Activated T-cell treated with anti-CD3 and anti-CD28 coated beads, Interleukin-2, amount 50 U/mL, for 1 hour (primary cell): ENCODE results near the gene KSR2.

Source experiments
- DNase-seq: peaks from one replicate; pipeline ENCODE4 v3.0.0-alpha.2; 2020

The KSR2 gene

DNA sequence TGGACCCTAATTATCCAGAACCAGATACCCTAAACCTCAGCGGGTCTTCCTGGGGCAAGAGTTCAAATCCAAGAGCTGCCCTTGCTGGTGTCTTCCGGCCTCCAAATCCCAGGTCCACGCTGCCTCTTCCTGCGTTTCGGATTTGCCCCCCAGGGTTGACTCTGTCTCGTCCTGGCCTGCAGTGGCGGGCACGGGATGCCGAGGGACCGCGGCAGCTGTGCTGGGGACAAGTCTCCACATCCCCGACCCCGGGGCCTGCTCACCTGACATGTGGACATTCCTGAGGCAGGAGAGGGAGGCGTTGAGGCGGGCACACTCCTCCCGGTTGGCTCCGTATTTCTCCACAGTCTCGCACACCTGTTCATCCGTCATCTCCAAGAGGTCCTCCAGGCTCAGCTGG, 113.6 kb downstream of the KSR2 start:
- DNase-seq = no peak

DNA sequence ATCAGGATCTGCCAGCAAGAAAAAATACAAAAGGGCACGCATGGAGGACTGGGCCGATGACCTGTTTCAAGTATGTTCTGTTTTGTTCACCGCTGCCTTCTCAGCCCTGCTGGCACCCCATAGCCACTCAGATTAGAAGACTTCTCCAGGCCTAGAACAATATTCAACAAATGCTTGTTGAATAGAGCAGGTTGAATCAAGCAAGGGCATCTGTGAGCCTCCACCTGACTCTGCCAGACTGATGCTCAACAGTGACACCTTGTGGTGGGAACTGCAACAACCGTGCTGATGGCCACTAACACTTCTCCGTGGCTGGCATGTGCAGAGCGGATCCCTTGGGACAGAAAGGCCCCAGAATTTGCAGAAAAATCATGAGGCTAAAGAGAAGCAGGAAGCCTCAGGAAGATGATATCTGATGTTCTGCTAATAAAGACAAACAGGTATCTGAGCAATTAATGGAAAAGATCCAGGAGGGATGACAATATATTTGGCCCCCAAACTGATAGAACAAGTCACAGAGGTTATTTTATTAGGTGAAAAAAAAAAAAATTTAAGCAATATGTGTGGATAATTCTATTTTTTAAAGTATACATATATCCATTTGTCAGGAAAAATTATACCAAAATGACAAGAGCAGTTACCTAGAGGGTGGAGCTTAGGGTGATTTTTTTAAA, 114.3 kb downstream of the KSR2 start:
- peak; percentile 23 for DNase-seq

DNA sequence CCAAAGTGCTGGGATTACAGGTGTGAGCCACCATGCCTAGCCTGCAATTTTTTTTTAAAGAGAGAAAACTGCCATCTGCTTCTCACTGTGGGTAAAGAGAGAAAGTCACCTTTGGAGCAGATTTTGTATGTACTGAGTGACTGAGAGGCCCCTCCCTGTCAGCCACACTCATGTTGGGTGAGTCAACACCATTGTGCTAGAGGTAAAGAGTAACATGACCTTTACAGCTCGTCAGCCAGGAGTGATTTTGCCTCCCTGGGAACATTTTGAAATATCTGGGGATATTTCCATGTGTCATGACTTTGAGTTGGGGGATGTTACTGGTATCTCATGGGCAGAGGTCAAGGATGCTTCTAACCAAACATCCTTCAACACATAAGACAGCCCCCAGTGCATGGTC, 115.2 kb downstream of the KSR2 start:
- DNase-seq = no peak

DNA sequence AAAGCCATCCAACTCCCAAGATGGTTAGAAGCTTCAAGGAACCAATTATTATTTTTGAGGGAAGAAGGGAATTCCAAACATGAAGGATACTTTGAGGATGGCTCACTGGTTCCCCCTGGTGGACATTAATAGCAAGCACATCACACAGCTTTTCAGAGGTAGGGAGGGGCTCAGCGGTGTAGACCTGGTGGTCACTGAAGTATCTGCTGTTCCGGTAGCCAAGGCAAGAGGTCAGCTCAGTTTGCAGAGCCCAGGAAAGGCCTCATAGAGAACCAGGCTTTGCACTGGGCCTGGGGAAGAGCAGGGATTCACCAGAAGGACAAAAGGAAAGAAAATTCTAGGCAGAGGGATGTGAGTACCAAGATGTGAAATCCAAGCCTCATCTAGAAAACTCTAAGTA, 118.7 kb downstream of the KSR2 start:
- DNase-seq = no peak

DNA sequence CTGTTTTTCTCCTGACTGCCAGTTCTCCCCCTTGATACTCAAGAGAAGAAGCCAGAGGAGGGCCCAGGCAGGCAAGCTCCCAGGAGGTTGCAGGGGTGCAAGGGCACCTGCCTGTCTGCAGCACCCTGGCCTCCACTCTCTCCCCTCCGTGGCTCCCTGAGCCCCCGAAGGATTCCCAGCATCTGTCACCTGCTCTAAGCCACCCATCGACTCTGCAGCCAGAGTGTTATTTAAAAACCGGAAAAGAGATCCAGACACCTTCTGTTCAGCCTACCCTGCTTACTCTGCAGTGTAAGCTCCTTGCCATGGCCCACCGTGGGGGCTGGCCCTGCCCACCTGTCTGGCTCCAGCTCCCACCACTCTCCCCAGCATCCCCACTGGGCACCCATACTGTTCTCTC, 121.4 kb downstream of the KSR2 start:
- no peak for DNase-seq

DNA sequence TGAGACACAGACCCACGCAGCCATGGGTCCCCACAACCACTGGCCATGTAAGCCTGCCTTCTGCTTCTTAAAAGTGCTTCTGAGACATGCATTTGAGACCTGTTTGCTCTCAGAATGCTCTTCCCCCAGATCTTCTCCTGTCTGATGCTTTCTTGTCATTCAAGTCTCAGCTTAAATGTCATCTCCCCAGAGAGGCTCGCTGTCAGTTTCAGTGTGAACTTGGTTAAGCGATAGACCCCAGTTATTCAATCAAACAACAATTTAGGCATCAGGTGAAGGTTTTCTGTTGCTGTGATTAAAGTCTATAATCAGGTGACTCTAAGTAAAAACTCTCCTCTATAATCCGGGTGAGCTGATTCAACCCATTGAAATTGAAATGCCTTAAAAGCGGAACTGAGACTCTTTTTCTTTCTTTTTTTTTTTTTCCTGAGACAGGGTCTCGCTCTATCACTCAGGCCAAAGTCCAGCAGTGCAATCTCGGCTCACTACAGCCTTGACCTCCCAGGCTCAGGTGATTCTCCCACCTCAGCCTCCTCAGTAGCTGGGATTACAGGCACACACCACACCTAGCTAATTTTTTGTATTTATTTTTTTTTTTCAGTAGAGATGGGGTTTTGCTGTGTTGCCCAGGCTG, 123.4 kb downstream of the KSR2 start:
- no peak for DNase-seq

DNA sequence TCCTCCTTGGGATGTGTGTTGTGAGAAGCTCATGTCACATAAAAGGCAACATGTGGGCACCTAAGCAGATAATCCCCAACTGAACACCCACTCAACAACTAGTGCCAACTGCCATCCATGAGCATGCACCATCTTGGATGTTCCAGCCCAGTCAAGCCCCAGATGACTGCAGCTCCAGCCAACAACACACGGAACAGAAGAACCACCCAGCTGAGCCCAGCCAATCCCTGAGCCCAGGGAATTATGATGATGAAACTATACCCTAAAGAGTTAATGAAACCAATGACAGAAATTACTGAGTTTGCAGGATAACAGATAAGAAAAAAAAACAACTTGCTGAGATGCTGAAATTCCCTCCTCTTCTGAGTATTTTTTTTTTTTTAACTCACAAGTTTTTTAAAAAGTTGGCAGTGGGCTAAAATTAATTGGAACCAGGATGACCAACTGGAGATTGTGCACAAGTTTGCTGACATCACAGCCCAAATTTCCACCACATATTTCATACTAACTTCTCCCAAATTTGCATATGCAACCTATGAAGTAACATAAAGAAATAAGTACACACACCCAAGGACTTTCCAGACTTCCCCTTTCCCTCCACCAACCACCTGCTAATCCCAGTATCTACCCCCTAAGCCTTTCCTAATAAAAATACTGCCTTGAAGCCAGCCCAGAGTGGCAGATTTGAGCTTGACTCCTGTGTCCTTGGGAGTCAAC, 124.5 kb downstream of the KSR2 start:
- no peak for DNase-seq

DNA sequence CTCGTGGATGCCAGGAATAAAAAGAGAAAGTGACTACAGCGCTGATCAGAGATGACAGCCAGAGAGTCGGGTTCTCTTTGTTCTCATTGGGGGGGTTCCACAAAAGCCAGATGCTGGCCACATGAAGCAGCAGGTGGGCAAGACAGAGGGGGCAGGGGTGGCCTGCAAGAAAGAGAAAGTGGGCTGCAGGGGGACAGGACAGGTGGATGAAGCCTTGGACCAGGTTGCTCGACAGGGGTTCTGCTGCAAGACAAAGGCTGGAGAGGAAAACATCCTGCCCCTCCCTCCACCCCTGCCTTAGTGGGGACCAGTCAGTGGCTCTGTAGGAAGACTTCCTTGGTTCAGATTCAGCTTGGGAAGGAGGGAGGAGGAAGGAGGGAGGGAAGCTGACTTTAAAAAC, 126.2 kb downstream of the KSR2 start:
- no peak for DNase-seq

DNA sequence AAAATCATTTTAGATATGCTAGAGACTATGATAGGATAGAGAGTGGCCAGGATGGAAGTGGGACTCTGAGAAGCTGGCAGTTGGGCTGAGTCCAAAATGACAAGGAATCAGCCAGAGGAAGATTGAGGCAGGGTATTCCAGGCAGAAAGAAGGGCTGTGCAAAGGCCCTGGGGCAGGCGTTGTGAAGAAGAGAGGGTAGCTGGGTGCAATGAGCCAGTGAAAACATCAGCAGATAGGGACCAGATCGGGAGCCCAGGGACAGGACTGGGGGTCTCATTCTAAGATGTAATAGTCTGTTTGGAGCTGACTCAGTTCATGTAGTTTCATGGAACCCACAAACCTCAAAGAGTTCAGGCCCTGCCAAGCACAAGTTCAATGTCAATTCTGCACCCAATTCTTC, 126.6 kb downstream of the KSR2 start:
- DNase-seq = no peak

DNA sequence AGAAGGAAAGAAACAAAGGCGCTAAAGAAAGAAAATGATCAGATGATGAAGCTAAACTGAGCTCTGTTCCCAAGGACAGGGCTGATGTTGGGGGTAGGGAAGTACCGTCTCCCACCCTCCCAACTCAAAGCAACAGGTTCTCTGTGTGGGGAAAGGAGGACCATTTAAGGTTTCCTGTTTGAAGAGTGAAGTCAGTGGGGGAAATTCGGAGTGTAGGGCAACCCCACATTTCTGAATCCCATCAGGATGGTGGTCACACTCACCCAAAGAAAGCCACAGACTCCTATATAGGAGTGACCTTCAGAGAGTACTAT, 131.1 kb downstream of the KSR2 start:
- no peak for DNase-seq

DNA sequence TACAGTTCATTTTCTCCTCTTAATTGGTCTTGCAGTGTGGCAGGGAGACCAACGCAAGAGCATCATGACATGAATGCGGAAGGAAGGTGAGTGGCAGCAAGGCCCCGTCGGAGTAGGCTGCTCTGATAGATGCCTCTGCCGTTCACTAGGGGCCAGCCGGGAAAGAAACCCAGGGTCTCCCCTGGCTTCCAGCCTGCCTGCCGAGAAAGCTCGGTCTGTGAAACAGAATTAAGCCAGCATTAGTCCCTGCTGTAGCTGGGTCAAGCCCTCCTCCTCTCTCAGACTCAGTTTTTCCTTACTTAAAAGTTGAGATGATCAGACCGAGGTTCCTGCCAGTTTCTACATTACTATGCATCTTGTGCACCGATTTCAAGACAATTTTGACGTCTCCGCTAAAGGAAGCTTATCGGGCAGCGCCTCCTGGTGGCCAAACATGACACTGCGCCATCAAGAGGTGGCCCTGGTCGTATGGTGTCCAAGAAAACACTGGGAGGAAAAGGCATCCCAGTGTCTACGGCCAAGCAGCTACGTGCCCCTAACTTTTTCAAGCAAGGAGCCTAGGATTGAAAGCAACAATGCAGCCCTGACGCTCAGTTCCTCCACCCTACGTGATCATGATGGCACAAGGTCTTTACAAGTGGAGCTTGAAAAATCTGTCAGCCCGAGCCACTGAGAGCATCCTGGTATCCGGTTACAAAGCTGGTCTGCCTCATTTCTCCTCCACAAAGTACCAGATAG, 131.6 kb downstream of the KSR2 start:
- peak; percentile 73 for DNase-seq

DNA sequence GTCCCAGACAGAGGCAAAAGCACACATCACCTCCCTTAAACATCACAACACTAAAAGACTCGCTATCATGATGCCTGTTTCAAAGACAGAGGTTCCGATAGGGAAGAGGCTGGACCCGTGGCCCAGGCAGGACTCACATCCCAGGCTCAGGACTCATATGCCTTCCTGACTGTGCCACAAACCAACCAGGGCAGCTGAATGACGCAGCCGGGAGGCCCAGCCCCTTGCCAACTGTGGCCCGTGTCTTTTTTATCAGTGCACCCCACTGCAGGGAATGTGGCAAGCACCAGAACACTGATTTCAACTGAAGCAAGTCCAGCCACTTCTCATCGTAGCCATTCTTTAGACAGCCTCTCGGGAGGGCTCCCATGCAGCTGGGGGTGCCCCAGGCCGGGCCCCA, 132.3 kb downstream of the KSR2 start:
- no peak for DNase-seq

DNA sequence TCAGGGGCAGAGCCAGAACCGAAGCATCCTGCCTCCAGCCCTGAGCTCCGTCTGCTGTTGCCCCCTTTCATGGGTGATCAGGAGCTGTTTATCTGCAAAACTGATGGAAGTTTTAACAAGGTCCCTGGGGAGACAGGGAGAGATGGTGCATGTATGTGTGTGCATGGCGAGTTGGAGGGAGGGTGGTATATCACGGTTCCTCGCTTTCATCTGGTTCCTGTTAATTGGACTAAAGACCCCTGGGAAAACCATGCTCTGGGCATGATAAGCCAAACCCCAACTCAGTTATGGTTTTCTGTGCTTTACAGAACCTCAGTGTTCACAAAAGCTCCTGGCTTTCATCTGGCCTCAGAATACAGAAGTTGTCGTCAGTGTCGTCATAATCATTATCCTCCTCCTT, 133.6 kb downstream of the KSR2 start:
- no peak for DNase-seq

DNA sequence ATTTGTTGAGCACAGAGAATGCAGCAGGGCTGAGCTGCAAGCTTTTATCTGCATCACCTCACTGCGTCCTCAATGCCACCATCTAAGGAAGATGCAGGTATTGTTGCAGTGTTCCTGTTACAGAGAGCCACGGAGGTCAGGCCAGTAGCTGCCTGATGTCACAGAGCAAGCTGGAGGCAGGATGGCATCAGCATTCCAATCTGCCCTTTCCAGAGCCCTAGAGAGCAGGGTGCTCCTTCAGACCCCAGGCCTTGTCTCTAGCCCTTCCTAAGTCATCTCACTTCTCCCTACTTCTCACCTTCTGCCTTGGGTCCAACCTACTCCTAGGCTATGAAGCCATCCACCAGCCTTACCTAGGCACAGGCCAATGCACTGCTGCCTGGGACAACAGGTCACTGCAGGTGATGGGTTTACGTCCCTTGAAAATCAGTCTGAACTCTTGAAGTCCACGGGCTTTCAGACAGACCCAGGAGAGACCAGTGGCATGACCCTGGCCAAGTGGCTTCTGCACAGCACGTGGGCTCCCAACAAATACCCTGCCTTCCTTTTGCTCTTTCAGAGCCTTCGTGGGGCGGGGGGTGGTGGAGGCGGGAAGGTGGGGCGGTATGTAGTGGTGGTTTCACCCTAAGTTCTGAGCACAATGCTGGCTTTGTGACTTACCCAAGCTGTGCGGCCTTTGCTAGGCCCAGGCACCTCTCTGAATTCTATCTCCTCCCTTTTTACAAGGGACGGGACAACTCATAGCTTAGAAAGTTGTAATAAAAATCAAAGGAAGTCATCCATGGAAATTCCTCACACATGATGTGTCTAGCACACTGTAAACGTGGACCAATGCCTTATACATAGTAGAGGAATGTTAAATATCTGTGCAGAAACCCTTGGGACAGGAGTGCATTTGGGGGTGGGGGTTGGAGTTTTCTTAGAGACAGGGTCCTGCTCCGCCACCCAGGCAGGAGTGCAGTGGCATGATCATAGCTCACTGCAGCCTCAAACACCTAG, 136.0 kb downstream of the KSR2 start:
- no peak for DNase-seq

DNA sequence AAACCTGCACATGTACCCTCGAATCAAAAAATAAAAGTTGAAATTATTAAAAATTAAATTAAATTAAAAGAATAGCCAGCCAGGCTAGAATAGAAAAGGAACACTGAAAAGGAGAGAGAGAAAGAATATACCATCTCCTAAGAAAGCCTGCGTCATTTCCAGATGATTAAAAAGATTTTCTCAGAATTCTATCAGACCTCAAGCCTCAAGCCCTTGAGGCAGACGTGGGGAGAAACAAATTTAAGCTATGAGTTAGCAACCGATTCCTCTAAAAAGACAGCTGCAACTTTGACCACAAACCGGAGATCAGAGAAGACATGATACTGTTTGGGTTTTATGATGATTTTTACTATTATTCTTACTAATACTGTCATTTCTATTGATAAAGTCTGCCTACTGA, 138.3 kb downstream of the KSR2 start:
- DNase-seq = no peak

DNA sequence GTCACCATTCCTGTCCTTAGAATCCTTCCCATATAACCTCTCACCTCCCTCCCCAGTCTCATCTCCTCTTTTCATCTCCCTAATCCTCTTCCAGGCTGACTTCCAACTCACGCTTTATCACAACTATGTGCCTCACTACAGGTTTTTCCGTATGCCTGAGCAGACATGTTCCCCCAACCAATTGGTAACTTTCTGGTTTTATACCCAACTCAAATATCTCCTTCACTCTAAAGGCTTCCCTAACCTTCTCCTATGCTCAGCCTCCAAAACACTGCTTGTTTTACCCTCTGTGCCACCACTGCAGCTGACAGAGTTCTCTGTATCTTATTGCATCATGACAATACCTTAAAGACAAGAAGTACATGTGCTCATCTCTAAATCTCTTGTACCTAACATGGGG, 139.7 kb downstream of the KSR2 start:
- DNase-seq = no peak

DNA sequence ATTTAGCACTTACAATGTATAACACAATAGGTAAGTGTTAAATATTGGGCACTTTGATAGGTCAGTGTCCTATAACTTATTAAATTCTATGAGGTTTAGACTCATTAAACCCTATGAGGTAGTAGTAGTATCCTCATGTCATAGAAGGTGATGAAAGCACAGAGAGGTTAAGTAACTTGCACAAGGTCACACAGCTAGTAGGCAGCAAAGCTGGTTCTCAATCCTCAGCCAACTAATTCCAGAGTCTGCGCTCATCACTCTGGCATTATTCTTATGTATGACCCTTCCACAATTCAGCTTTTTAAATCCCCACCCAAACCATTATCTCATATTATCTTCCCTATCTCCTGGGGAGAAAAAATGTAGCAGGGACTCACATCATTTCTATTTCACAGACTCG, 141.1 kb downstream of the KSR2 start:
- no peak for DNase-seq

DNA sequence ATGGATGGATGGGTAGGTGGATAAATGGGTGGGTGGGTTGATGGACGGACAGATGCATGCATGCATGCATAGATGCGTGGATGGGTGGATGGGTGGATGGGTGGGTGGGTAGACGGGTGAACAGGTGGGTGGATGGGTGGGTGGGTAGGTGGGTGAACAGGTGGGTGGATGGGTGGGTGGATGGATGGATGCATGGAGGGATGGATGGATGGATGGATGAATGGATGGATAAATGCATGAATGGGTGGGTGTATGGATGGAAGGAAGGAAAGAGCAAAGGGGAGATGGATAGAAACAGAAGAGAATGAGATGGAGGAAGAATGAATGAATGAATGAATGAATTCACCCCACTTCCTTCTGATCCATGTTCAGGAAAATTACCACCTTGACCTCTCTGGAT, 143.0 kb downstream of the KSR2 start:
- DNase-seq = no peak

DNA sequence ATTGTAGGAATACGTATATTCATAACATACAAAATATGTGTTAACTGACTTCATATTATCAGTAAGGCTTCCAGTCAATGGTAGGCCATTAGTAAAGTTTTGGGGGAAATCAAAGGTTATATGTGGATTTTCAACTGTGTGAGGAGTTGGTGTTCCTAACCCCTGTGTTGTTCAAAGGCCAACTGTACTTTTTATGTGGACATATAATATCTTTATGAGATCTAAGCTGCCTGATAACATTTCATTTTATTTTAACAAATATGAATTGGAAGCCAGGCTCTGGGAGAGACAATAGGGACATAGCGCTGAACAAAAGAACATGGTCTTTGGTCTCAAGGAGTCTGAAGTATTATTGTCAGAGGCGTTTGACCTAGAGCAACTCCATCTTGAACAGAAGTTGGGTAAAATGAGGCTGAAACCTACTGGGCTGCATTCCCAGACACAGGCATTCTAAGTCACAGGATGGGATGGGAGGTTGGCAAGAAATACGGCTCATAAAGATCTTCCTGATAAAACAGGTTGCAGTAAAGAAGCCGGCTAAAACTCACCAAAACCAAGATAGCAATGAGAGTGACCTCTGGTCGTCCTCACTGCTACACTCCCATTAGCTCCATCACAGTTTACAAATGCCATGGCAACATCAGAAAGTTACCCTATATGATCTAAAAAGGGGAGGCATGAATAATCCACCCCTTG, 147.2 kb downstream of the KSR2 start:
- DNase-seq = no peak

DNA sequence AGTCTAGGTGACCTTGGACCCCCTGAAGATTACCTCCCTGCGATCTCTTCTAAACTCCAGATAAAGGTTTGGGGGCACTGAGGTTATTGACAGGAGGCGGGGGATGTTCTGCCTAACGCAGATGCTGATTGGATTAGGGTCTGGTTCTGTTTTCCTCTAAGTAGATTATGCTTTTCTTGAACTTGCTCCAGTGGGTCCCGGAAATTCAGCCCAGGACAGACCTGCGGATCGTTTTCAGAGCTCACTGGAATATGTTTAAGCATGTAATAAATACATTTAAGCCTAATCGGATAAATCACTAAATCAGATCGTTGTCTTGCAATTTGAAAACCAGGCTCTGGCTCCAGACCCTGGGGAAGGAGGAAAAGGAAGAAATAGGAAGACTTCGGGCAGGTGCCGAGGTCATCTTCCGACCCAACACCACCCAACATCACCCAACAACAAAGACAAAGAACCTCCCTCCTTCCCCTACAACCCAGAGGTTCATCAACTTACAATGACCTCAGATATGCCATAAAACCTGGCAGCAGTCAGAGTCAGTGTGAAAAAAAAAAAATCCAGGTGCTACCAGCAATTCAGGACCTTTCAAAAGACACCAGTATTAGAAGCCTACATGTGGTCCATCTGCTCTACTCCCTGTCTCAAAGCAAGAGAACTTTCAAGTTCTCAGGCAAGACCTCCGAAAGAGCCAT, 148.4 kb downstream of the KSR2 start:
- no peak for DNase-seq

DNA sequence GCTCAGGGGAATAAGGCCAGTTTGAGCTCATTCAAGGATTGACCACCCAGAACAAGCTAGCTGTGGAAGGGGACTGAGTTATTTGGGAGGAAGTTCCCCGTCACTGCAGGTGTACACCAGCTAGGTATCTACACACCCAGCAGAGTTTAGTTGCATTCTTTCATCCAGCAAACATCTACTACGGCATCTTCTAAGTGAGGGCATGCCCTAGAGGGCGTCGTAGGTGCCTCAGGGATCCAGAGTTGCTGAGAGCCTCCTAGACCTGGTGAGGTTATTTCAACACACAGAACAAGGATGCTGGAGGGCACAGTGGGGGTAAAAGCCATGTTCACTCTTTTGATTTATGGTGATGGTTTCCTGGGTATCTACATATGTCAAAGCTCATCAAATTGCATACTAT, 149.6 kb downstream of the KSR2 start:
- DNase-seq = no peak
